ENCODE data around the gene MAN1C1.
"Not testable (repeated sequence)": the region's sequence is repeated elsewhere in the genome, so short reads cannot be mapped to it uniquely, and the experiment has no call there.

The MAN1C1 gene

DNA sequence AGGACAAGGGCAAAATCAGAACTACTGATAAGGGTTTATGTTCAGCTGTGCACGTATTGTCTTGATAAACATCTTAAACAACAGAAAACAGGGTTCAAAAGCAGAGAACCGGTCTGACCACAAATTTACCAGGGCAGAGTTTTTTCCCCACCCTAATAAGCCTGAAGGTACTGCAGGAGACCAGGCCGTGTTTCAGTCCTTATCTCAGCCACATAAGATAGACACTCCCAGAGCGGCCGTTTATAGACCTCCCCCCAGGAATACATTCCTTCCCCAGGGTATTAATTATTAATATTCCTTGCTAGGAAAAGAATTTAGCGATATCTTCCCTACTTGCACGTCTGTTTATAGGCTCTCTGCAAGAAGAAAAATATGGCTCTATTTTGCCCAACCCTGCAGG, 19.6 kb downstream of the MAN1C1 start:
- not testable (repeated sequence) for DNase-seq

- no peak for DNase-seq
Measured at GRCh38 chr1:25640646-25641328, 24.2 kb downstream of the MAN1C1 start.

- no peak for DNase-seq
Measured at GRCh38 chr1:25641329-25641725, 24.7 kb downstream of the MAN1C1 start.

GRCh38 chr1:25641931-25642573, 25.5 kb downstream of the MAN1C1 start:
- DNase-seq: no peak

GRCh38 chr1:25642574-25643108, 26.1 kb downstream of the MAN1C1 start:
- peak; percentile 42 to 47 for DNase-seq

DNA sequence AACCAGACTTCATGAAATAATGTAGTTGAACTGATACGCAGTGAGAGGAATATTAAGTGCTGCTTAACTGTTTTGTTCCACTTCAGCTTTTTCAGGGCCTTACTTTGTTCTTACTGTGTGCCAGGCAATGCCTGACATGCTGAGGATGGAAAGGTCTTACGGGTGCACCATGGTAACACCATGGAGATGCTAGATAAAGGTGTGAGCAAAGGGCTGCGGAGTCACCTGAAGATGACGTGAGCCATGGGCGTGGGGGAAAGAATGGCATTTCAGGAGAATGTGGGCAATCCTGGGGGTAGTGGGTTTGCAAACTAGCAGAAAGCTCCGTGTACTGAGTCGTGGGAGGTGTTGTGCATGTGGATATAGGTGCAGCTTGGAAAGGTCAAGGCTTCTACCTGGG, 27.3 kb downstream of the MAN1C1 start:
- DNase-seq: no peak

GRCh38 chr1:25644962-25645361, 28.4 kb downstream of the MAN1C1 start:
- no peak for DNase-seq

- no peak for DNase-seq
Measured at GRCh38 chr1:25645637-25646400, 29.2 kb downstream of the MAN1C1 start.

GRCh38 chr1:25647106-25647505, 30.5 kb downstream of the MAN1C1 start:
- DNase-seq: no peak

GRCh38 chr1:25647863-25648262, 31.3 kb downstream of the MAN1C1 start:
- DNase-seq: no peak

GRCh38 chr1:25648681-25649440, 32.3 kb downstream of the MAN1C1 start:
- no peak for DNase-seq

DNA sequence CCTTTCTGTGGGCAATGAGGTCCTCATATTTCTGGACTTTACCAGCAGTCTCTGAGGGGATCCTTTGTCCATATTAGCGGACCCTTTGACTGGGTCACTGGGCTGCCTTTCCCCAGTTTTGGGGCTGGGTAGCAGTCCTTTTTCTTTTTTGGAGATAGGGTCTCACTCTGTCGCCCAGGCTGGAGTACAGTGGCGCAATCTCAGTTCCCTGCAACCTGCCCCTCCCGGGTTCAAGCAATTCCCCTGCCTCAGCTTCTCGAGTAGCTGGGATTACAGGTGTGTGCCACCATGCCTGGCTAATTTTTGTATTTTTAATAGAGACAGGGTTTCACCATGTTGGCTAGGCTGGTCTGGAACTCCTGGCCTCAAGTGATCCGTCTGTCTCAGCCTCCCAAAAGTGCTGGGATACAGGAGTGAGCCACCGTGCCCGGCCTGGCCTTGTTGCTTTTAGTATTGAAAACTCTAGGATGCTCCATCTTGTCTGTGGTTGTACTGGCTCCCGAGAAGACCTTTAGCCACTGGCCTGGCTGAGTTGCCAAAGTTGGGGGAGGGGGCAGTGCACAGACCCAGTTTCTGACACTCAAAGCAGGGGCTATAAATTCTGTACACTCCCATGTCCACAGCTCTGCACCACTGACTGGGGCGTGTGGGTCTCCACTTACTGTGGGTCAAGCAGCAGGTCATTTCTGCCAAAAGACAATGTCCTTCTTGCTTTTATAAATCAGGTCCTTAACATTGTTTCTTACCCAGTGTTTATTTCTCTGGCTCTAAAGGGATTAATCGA, 33.1 kb downstream of the MAN1C1 start:
- DNase-seq: no peak

- no peak for DNase-seq
Measured at GRCh38 chr1:25650289-25650576, 33.6 kb downstream of the MAN1C1 start.

- no peak for DNase-seq
Measured at GRCh38 chr1:25651036-25651640, 34.5 kb downstream of the MAN1C1 start.

DNA sequence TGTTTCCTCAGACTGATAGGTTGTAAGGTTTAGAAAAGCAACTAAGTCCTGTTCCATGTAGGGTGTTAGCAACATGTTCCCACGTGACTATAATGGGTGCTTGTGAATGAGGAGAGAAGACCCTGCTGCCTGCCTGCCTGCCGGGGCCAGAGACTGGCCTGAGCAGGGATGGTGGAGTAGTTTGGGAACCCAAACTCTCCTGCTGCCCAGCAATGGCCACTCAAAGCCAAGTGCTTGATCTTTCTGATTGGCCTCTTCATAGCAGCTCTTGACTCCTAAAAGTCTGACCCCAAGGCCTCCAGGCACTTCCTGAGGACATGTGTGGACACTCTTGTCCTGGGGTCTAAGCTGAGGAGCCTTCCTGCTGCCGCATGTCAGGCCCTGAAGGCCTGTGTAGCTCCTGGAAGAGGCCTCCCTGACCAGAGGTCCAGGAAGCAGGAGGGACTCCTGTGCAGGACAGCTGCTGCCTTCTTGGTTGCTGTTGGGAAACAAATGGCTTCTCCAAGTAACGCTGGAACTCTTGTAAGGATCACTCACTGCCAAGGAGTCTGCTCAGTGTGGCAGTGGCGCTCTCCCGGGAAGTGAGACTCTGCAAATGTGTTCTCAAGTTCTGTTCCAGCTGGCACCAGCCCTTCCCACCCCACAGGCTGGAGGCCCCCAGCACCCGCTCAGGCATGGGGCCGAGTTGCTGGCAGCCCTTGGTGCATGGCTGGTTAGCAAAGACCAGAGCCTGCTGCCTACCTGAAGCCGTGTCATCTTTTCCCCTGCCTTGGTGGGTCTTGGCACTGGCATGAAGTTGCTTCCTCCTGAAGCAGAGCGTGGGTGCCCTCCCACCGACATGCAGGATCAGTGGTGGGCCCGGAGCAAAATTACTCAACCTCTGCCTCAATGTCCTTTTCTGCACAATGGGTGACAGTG, 35.5 kb downstream of the MAN1C1 start:
- DNase-seq: no peak

DNA sequence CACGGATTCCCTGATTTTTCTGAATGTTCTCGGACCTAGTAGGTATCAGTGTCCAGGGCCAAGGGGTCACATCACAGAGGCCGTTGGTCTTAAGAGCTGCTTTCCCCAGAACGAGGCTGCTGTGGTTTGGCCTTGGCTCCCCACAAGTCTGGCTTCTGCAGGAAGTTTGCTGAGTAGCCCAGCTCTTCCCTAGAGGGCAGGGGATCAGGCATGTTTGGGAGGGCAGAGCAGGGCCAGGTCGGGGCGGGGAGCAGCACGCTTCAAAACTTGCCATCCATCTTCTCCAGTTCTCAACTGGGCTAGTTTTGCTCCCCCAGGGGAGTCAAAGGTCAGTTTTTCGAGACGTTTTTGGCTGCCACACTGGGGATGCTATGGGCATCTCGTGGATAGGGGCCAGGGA, 37.0 kb downstream of the MAN1C1 start:
- DNase-seq: no peak

DNA sequence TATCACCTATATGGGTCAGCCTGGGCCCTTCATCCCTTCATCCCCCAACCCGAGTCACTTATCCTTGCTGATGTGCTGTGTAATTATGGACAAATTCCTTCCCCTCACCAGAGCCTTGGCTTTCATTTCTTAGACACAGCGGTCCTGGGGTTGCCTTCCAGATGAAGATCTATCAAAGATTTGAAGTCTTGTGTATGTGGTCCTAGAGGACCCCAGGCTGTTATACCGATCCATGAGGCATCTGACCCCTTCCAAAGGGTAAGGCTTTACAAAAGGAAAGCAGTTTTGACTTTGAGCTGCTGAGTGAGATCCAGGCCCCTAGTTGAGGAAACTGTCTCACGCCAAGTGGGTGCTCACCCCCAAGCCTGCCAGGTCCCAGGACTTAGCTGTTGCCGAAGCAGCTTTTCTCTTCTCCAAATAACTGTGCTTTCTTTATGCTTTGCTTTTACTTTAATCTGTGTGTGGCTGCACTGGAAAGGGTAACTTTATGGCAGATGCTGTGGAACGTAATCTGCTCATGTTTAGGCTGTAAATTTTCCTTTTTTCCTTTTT, 37.6 kb downstream of the MAN1C1 start:
- no peak for DNase-seq

DNA sequence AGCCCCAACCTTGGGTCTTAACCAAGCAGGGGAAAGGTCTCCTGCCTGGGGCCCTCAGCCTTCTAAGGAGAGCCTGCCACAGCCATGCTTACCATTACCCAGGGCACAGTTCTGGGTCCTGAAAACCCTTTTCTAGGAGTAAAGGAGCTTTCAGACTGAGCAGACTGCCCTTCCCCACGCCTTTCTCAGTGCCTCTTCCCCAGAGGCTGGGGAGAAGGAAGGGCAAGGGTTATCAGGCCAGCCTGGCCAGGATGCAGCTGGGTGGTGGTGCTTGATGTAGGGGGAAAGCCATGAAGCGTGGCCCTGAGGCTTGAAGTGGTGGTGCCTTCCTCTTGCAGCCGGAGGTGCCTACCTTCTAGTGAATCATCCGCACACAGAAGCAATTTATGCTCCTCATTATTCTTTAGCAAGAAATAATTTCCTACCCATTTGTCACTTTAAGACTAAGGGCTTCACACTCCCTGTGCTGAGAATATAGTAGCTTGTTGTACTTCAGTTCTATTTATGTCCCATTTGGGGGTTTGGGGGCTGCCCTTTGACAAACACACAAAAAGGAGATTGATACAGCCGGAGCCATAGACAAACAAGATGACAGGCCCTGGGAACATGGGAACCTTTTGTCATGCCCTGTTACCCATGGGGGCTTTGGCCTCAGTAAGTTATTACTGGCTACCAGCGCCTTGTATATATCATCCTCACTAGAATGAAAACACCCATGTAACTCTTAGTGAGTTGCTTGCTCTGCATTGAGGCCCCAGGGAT, 40.7 kb downstream of the MAN1C1 start:
- no peak for DNase-seq

DNA sequence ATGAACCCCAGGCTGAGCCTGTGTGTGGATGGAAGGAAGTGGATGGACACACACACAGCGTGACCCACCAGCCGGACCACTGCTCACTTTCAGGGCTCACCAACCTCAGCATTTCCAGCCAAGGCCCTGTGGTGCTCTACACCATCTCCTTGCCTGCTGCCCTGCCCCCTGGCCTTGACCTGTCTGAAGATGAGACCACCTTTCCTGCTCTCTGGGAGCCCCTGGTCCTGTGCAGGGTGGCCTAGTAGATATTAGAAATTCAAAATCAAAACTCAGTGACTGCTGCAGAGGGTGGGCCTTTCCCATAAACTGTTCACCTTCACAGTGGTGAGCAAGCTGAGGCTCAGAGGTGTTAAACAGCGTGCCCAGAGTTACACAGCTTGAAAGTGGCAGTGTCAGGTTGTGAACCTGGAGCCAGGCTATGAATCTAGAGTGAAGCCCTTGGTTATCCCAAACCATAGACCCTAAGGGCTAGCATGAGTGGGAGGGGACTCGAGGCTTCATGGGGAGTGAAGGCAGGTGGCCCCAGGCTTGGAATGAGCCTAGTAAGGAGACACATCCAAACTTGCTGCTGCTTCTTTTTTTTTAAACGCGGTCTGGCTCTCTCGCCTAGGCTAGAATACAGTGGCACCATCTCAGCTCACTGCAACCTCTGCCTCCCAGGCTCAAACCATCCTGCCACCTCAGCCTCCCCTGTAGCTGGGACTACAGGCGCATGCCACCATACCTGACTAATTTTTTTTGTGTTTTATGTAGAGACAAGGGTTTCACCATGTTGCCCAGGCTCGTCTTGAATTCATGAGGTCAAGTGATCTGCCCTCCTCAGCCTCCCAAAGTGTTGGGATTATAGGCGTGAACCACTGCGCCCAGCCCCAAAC, 41.5 kb downstream of the MAN1C1 start:
- DNase-seq: no peak

Measured in stimulated activated CD4-positive, alpha-beta T cell treated with anti-CD3 and anti-CD28 coated beads, Interleukin-2, amount 100 ng/mL, for 48 hours (primary cell).